ENCODE results near the gene USP32.

DNA sequence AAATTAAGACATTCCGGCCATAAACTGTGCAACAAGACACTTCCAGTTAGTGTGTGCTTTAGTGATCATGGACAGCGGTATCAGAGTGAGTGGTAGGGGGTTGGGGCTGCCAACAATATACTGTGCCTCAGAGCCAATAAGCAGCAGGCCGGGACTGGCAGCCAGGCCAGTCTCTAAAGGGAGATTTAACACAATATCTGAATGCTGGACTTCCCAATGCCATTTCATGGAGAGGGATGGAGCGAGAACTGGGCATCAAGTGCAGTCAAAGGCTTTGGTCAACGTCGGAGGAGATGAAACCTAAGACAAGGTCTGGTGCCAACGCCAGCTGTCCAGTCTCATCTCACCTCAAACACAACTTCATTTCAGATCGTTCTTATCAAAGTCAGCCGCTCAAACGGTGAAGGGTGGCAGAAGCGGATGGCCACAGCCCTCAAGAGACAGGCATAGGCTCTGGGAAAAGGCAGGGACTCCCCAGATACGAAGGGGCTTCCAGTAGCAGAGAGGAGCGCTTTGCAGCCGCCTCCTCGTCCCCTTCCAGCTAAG is 935 bp downstream of the USP32 start:
- TF ChIP-seq, protein P1, sequence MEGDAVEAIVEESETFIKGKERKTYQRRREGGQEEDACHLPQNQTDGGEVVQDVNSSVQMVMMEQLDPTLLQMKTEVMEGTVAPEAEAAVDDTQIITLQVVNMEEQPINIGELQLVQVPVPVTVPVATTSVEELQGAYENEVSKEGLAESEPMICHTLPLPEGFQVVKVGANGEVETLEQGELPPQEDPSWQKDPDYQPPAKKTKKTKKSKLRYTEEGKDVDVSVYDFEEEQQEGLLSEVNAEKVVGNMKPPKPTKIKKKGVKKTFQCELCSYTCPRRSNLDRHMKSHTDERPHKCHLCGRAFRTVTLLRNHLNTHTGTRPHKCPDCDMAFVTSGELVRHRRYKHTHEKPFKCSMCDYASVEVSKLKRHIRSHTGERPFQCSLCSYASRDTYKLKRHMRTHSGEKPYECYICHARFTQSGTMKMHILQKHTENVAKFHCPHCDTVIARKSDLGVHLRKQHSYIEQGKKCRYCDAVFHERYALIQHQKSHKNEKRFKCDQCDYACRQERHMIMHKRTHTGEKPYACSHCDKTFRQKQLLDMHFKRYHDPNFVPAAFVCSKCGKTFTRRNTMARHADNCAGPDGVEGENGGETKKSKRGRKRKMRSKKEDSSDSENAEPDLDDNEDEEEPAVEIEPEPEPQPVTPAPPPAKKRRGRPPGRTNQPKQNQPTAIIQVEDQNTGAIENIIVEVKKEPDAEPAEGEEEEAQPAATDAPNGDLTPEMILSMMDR (IDR thresholded peaks at IDR 0.05; ENCODE audit: insufficient read depth, low read length, poor library complexity, severe bottlenecking): no peak
- no peak for TF ChIP-seq EZH2phosphoT487 (conservative IDR thresholded peaks at IDR 0.05; ENCODE audit: low read length)

Data from SU-DHL-6 (cell line).